K562 treated with DMSO at 1 percent for 24 hours (cell line): Measurements from ENCODE around the gene SYTL1. TPM values are rescaled to one million over a fixed set of nuclear protein-coding genes. Genes with fewer than 3 reads are reported as not detected.

Experiments
- total RNA-seq: library from RNA; unstranded; fragments of 300-600 nt; gene quantifications from 2 replicates; pipeline ENCODE4 v1.2.3, GENCODE V29; 2022; ENCODE audit warnings: low read depth; ENCODE audit not compliant: insufficient read depth

SYTL1 gene, protein sequence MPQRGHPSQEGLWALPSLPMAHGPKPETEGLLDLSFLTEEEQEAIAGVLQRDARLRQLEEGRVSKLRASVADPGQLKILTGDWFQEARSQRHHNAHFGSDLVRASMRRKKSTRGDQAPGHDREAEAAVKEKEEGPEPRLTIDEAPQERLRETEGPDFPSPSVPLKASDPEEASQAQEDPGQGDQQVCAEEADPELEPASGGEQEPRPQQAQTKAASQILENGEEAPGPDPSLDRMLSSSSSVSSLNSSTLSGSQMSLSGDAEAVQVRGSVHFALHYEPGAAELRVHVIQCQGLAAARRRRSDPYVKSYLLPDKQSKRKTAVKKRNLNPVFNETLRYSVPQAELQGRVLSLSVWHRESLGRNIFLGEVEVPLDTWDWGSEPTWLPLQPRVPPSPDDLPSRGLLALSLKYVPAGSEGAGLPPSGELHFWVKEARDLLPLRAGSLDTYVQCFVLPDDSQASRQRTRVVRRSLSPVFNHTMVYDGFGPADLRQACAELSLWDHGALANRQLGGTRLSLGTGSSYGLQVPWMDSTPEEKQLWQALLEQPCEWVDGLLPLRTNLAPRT
- 6.8 and 12.6 TPM in 2 replicates for total RNA-seq

DNA sequence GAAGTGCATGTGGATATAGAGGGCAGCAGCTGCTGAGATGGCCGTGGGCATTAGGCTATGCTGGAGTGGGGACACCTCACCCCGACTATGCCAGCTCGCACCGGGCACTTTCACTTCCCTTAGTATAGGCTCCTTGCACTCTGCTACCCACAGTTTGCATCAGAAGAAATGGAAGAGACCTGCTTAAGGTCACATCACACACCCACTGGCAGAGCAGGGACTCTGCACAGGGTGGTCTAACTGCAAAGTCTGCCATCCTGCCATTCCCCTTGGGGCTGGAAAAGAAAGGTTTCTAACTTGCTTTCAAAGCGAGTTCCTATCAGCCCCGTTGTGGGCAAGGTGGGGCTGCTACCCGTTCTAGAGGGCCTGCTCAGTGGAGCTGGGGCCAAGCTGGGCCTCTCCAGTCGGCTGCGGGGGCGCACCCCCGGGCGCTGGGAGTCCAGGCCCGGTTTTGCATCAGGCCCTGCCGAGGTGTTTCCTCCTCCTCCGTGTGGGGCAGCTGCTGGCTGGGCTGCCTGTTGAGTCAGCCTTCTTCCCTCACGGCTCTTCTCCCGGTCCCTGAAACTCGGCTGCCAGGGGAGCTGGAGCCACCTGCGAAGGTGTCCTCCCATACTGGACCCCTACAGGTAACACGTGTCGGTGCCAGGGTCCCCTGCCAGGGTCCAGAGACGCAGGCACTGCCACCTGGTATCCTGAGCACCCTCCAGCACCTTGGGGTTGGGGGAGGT, at the start of gene SYTL1:
SYTL1 (plus strand) TSS at position 498 of the 728 bp plus-strand sequence. CDS start 3,313 bp downstream, outside the sequence.

GRCh38 chr1:27321813-27322568, 19.8 kb upstream of the SYTL1 start, which contains the start of gene TMEM222:
TMEM222 (plus strand) TSS chr1:27322163; CDS start chr1:27322198, 35 bp downstream.

DNA sequence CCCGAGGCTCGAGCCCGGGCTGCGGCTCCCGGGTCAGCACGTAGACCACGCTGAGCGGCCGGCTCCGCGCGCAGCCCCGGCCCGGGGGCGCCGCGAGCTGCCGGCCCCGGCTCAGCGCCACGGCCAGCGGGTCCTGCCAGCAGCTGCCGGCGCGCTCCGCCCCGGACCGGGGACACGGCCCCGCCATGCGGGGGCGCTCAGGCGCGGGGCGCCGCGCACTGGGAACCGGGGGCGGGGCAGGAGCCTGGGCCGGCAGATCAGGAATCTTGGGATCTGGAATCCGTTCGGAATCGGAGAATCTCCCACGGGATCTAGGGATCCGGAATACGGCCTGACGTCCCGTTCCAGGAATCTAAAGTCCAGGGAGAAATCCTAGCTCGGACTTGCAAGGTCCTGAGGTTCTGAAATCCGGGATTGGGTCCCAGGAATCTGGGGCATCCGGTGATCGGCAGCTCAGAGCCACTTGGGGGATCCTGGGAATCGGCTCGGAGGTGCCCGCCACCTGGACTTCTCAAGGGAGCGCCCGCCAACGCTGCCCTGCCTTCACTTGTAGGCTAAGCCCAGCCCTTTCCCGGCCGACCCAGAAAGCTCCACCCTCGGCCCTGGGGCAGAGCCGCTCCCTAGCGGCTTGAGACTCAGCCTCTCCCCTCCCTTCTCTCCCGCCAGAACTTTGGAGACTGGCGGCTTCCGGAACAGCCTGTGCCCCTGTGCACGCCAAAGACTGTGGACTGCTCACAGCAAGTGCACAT, 24.8 kb downstream of the SYTL1 start, which contains the start of gene MAP3K6:
MAP3K6 (minus strand) TSS at position 551 of the 749 bp plus-strand sequence; CDS start at position 187, 364 bp downstream.

DNA sequence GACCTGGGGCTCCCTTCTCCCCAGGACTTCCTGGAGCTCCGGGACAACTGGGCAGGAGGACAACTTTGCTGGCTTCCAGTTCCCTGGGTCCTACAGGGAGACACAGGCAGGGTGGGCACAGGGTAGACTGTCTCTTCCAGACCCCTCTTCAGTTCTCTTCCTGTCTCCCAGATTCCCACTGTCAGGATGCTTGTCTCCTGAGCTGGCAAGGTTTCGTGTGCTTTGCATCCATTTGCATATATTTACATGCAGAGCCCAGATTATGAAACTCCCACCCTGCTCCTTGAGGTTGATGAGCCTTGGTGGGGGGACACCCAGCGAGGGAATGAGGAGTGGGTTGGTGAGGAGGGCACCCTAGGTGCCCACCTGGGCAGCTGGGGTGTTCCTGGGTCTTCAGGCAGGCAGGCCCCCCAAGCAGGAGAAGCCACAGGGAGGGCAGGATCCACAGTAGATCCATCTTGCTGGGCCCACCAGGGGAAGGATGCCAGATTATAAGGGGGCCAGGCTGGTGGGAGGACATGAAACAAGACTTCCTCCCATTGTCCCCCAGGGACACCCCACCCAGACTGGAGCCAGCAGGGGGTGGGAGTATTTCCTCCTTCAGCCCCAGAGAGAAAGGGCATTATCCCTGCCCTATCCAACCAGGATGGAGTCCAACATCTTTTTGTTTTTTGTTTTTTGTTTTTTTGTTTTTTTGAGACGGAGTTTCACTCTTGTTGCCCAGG, 32.7 kb downstream of the SYTL1 start, which contains the start of gene FCN3:
FCN3 (minus strand) TSS at position 463 of the 725 bp plus-strand sequence; CDS start at position 457, 6 bp downstream.

GRCh38 chr1:27383039-27383605, 41.3 kb downstream of the SYTL1 start, which contains the start of gene CD164L2:
CD164L2 (minus strand) TSS chr1:27383333; CDS start chr1:27383239, 94 bp downstream.

GRCh38 chr1:27392096-27392777, 50.4 kb downstream of the SYTL1 start, which contains the start of gene GPR3:
GPR3 (plus strand) TSS chr1:27392622; CDS start chr1:27393799, 1,177 bp downstream.

Other genes starting within 250 kb of the SYTL1 start
- gene SLC9A1, start 186.9 kb upstream of the SYTL1 start, total RNA-seq = 20.6 and 22.8 TPM in 2 replicates
- 67.6 and 72.4 TPM in 2 replicates for gene WDTC1, start 107.4 kb upstream of the SYTL1 start, total RNA-seq
- 64.1 and 64.8 TPM in 2 replicates for gene TMEM222, start 19.9 kb upstream of the SYTL1 start, total RNA-seq
- 19.3 and 22.8 TPM in 2 replicates for gene MAP3K6, start 24.9 kb downstream of the SYTL1 start, total RNA-seq
- gene FCN3, start 32.8 kb downstream of the SYTL1 start, total RNA-seq = not detected in 2 replicates
- 0.96 and 2.4 TPM in 2 replicates for gene CD164L2, start 41.3 kb downstream of the SYTL1 start, total RNA-seq
- 6.8 and 9.2 TPM in 2 replicates for gene GPR3, start 50.6 kb downstream of the SYTL1 start, total RNA-seq
- gene WASF2, start 148.1 kb downstream of the SYTL1 start, total RNA-seq = 79.7 and 83.0 TPM in 2 replicates